Measurements from ENCODE around the gene ST3GAL4.

Gene ST3GAL4

DNA sequence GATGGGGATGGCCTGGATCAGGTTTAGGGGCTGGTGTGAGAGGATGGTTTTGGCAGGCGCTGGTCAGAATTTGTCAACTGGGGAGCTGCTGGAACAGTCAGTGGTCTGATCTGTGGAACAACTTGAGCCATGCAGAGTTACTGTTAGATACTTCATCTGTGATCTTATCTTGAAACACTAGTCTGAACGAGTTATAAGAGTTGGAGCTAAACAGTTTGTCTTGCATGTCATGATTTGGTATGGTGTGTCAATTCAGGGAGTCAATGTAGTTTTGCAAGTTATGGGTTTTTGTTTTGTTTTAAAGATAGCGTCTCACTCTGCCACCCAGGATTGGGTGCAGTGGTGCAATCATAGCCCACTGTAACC, 54.1 kb downstream of the ST3GAL4 start:
- no peak for DNase-seq

DNA sequence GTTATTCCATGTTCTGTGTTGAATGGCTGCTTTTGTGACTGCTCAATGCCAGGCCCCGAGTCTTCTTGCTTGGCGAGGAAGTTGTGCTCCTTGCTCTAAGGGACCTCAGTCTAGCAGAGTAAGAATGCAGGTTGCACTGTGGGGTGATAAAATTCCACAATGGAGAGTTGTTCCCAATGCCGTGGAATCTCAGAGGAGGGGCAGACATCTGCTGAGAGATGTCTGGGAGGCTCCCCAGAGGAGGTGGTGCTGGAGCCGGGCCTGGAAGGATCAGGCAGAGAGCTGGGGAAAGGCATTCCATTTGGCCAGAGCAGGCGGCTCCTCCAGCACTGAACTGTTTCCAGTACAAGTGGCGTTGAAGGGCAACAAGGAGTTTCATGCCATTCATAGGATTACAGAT, 55.2 kb downstream of the ST3GAL4 start:
- DNase-seq, result no peak

DNA sequence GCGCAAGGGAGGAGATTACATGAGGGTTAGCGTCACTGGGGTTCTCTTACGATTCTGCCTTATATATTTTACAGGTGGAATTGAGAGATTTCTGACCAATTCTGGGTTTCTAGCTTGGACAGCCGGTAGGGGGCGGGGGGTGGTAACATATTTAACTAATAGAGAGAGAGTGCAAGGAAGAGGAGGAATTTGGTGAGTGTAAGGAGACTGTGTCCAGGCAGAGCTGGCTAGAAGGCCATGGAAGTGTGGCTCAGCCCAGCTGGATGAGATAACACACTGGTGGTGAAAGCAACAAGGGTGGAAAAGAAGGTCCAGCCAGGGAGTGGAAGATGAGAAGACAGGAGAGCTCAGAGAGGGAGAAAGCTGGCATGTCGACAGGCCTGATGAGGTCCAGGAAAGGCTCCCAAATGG, 56.5 kb downstream of the ST3GAL4 start:
- DNase-seq, result no peak

DNA sequence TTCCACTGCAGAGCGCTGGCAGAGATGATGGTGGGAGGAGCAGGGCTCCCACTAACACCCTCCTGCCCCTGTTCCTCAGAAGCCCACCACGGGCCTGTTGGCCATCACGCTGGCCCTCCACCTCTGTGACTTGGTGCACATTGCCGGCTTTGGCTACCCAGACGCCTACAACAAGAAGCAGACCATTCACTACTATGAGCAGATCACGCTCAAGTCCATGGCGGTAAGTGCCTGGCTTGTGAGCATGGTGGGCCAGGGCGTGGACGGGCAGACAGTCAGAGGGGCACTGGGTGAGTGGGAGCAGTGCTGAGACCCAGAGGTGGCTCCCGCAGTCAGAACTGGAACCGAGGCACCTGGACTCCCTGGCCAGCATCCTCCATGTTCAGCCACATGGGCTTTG, 57.9 kb downstream of the ST3GAL4 start:
- no peak for DNase-seq

- no peak for DNase-seq
Observed at GRCh38 chr11:126413843-126414405, 58.4 kb downstream of the ST3GAL4 start.

DNA sequence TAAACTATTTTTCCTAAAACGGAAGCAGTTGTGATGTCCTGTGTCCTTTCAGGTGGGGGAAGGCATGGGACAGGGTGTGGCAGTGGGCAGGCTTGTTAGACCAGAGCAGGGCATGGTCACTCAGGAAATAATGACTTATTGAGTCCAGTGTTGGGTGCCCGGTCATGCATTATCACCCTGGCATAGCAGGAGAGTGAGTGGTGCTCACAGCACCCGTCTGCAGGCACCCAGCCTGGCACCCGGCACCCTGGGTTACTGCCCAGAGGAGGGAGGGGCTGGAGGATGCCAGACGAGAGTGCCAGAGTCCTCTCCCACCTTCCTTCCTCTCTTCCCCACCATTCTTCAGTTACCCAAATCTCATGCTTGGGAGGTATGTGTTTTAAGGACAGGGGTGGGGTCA, 59.1 kb downstream of the ST3GAL4 start:
- no peak for DNase-seq

GRCh38 chr11:126415128-126415527, 59.6 kb downstream of the ST3GAL4 start:
- no peak for DNase-seq

DNA sequence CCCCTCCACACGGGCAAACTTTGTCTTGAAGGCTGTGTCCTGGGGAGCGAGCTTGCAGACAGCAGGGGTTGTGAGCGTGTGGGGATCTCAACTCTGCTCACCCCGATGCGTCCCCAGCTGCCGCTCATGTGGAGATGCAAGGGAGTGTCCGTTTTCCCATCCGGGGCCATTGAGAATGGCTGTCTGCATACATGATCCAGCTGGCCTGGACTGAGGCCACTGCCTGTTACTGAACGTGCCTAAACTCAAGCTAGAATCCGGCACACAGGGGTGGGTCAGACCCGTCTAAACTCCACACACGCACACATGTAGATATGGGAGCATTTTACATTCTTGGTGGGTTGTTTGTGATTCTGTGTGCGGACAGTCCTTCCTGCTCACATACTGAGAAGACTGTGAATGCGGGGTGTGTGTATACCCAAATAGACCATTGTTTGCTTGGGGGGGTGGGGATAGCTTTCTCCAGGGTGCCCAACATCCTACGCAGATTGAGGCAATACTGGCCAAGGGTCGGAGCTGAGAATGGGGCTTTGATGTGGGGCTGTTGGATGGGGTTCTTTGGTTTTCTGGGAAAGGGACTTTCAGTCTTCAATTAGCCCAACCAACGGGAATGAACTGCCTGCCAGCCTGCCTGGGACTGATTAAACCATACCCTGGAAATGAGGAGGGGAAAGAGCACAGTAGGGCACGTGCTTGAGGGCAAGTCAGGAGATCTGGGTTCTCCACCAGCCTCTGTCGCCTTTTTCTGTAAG, 60.4 kb downstream of the ST3GAL4 start:
- DNase-seq, result no peak

GRCh38 chr11:126416542-126417090, 61.1 kb downstream of the ST3GAL4 start:
- DNase-seq, result peak; percentile 73

- no peak for DNase-seq
Observed at GRCh38 chr11:126417091-126417862, 61.8 kb downstream of the ST3GAL4 start.

DNA sequence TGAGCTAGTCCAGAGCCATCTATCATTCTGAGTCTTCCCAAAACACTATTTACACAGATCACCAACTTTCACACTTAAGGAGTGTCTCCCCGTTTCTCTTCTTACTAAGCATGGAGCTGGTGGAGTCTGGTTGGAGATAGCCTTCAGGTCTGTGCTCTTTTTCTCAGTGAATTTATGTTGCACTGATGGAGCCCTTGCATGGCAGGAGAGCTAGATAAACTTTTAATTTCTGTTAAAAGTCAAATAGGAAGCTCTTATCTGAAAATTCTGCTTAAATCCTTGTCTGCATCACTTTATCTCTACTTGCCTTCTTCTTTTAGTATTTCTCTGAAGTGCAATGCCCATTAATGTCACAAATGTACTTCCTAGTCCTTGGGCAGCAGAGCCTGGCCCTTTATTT, 63.4 kb downstream of the ST3GAL4 start:
- no peak for DNase-seq

GRCh38 chr11:126419801-126420697, 64.6 kb downstream of the ST3GAL4 start:
- no peak for DNase-seq

DNA sequence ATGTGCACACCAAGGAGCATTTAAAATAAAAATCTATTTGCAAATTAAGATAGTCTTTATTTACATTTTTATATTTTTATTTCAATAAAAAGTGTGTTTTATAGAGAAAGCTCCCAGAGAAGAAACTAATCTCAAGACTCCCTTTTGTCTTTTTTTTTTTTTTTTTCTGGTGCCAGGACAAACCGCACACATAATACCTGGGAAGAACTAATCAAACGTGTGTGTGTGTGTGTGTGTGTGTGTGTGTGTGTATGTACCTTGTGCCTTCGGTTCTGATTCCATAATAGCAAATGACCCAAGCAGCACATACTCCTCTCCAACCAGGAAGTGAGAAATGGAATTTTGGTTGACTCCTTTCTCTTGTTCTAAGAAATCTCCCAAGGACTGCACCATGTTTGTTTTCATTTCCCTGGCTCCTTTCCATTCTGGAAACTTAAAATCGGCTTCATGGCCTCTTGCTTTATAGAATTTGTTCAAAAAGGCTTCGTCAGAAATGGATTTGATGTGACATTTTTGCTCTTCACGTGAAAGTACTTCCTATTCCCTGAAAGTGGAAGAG, 65.3 kb downstream of the ST3GAL4 start:
- DNase-seq, result no peak

- DNase-seq, result no peak
Observed at GRCh38 chr11:126421271-126421671, 65.8 kb downstream of the ST3GAL4 start.

GRCh38 chr11:126422446-126422845, 67.0 kb downstream of the ST3GAL4 start:
- no peak for DNase-seq

DNA sequence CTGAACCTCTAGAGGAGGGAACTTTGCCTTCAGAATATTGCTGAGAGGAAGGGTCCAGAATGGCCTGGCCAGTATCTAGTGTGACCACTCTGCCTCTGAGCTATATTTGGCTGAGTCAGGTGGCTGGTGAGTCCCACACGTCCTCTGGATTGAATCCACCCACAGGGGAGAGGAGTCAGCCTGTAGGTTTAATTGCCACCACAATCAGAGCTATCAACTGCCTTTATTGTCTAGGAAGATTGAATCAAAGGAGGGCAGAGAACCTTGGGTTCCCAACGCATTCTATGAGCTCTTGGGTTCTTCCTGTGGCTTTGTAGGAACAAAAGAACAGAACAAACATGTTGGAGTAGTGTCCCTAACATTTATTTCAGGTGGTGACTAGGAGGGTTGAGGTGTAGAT, 67.7 kb downstream of the ST3GAL4 start:
- DNase-seq, result no peak

DNA sequence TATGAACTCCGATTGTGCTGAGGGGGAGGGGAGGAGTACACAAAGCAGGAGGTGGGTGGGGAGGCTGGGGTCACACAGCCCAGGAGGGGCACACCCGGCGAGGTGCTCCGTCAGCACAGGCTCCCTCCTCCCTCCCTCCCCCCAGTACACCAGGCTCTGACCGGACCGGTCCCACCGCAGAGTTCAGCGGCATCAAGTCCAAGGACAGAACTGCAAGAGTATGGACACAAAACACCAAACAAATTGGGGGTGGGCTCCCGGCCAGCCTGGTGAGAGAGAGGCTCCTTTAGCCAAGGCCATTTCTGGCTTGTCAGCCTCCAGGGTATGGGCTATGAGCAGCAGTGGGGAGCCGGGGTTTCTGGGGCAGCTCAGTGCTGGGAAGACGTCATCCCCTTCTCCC, 68.3 kb downstream of the ST3GAL4 start:
- DNase-seq, result no peak

DNA sequence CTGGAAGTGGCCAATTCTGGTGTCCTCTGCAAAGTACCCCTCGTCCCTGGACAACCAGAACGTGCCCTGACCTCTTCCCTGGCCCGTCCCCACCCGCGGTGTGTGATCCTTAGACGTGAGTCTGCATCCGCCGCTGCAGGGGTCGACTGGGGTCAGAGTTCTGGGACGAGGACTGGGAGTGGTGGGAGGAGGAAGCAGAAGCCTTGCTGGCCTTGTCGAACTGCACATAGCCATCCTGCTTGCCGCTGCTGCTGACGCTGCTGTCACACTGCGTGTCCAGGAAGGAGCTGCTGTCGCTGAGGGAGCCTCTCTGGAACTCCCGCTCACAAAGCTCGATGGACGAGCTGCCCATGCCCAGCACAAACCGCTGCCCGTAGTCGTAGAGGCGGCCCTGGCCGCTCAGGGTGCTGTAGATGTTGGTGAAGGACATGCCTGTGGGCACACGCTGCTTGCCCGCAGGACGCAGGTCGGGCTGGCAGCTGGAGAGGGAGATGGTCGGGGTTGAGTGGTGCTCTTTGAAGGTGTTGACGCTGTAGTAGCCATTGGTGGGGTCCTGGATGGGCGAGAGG, 69.1 kb downstream of the ST3GAL4 start:
- DNase-seq, result no peak

- no peak for DNase-seq
Observed at GRCh38 chr11:126426106-126426505, 70.6 kb downstream of the ST3GAL4 start.

- no peak for DNase-seq
Observed at GRCh38 chr11:126426820-126427749, 71.6 kb downstream of the ST3GAL4 start.

Measured in CD4-positive, alpha-beta T cell treated with Interleukin-10 for 1 hour (primary cell).